Stimulated activated CD4-positive, alpha-beta T cell treated with anti-CD3 and anti-CD28 coated beads, Interleukin-4, amount 100 ng/mL, for 1 hour (primary cell): ENCODE measurements around the gene ITGBL1.
"Not testable (repeated sequence)": the region's sequence is repeated elsewhere in the genome, so short reads cannot be mapped to it uniquely, and the experiment has no call there.

Experiments
- DNase-seq: peaks from one replicate; pipeline ENCODE4 v3.0.0-alpha.2; 2020

The ITGBL1 gene

GRCh38 chr13:101514100-101514499 lies 61.6 kb downstream of the ITGBL1 start:
- DNase-seq, result no peak

- no peak for DNase-seq
Measured at GRCh38 chr13:101514695-101515275, 62.3 kb downstream of the ITGBL1 start.

- DNase-seq, result no peak
Measured at GRCh38 chr13:101515504-101515903, 63.0 kb downstream of the ITGBL1 start.

GRCh38 chr13:101516262-101516661 lies 63.8 kb downstream of the ITGBL1 start:
- DNase-seq, result no peak

GRCh38 chr13:101520672-101521071 lies 68.2 kb downstream of the ITGBL1 start:
- no peak for DNase-seq

- no peak for DNase-seq
Measured at GRCh38 chr13:101521371-101521770, 68.9 kb downstream of the ITGBL1 start.

GRCh38 chr13:101522607-101523006 lies 70.1 kb downstream of the ITGBL1 start:
- no peak for DNase-seq

GRCh38 chr13:101523154-101524131 lies 71.0 kb downstream of the ITGBL1 start:
- no peak for DNase-seq

- no peak for DNase-seq
Measured at GRCh38 chr13:101527130-101527529, 74.7 kb downstream of the ITGBL1 start.

GRCh38 chr13:101529422-101529821 lies 76.9 kb downstream of the ITGBL1 start:
- DNase-seq, result no peak

- DNase-seq, result no peak
Measured at GRCh38 chr13:101530293-101530692, 77.8 kb downstream of the ITGBL1 start.

- no peak for DNase-seq
Measured at GRCh38 chr13:101535192-101535746, 82.8 kb downstream of the ITGBL1 start.

GRCh38 chr13:101536079-101536478 lies 83.6 kb downstream of the ITGBL1 start:
- no peak for DNase-seq

GRCh38 chr13:101544544-101544943 lies 92.1 kb downstream of the ITGBL1 start:
- DNase-seq, result not testable (repeated sequence)

- no peak for DNase-seq
Measured at GRCh38 chr13:101544979-101545378, 92.5 kb downstream of the ITGBL1 start.

GRCh38 chr13:101545521-101545920 lies 93.0 kb downstream of the ITGBL1 start:
- no peak for DNase-seq

GRCh38 chr13:101552286-101552685 lies 99.8 kb downstream of the ITGBL1 start:
- DNase-seq, result no peak

- no peak for DNase-seq
Measured at GRCh38 chr13:101552786-101553185, 100.3 kb downstream of the ITGBL1 start.

- DNase-seq, result no peak
Measured at GRCh38 chr13:101554420-101555125, 102.1 kb downstream of the ITGBL1 start.

- DNase-seq, result no peak
Measured at GRCh38 chr13:101555610-101556009, 103.1 kb downstream of the ITGBL1 start.

- no peak for DNase-seq
Measured at GRCh38 chr13:101556676-101557123, 104.2 kb downstream of the ITGBL1 start.

GRCh38 chr13:101565317-101565716 lies 112.8 kb downstream of the ITGBL1 start:
- no peak for DNase-seq

GRCh38 chr13:101567841-101568240 lies 115.4 kb downstream of the ITGBL1 start:
- no peak for DNase-seq
